ENCODE measurements around the gene LILRB2.
A peak's percentile ranks its signal among the peaks of the same experiment; 100 is the strongest.
"Not testable (repeated sequence)": the region's sequence is repeated elsewhere in the genome, so short reads cannot be mapped to it uniquely, and the experiment has no call there.

Gene LILRB2

DNA sequence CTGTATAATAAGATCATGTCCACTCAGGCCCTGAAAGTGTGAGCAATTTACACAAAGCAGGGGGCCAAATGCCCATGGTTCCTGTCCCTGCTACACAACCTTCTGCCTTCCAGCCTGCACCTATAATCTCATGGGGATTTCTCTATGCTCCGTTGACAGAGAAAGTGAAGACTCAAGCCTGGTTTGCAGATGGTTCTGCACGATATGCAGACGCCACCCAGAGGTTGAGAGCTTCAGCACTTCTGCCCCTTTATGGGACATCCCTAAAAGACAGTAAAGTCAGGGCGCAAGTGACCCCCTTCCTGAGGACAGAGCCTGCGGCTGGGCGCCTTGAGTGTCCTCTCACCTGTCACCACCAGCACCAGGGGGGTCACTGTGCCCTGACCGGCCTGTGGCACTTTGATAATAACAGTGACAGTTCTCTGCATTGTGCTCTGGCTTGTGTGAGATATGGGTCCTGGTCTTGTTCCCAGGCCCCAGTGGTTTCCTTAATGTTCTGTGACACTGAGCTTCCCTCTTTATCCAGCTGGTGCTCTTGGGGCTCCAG lies 16.9 kb upstream of the LILRB2 start:
- Mint-ChIP-seq H3K36me3 (ENCODE audit: low read depth) (no peaks in the 10 kb centered on the region), H3K4me3 (no peak overlapping the region), H3K4me1 (no peaks in the 10 kb centered on the region), H3K9me3 (peaks cover 5% of the 10 kb centered on the region), H3K27ac (no peak overlapping the region), H3K27me3 (ENCODE audit: low read depth) (peaks cover 21% of the 10 kb centered on the region)
- TF ChIP-seq, protein P1, sequence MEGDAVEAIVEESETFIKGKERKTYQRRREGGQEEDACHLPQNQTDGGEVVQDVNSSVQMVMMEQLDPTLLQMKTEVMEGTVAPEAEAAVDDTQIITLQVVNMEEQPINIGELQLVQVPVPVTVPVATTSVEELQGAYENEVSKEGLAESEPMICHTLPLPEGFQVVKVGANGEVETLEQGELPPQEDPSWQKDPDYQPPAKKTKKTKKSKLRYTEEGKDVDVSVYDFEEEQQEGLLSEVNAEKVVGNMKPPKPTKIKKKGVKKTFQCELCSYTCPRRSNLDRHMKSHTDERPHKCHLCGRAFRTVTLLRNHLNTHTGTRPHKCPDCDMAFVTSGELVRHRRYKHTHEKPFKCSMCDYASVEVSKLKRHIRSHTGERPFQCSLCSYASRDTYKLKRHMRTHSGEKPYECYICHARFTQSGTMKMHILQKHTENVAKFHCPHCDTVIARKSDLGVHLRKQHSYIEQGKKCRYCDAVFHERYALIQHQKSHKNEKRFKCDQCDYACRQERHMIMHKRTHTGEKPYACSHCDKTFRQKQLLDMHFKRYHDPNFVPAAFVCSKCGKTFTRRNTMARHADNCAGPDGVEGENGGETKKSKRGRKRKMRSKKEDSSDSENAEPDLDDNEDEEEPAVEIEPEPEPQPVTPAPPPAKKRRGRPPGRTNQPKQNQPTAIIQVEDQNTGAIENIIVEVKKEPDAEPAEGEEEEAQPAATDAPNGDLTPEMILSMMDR (IDR thresholded peaks at IDR 0.05; ENCODE audit: unreplicated experiment in 3 of 3), result no peak

DNA sequence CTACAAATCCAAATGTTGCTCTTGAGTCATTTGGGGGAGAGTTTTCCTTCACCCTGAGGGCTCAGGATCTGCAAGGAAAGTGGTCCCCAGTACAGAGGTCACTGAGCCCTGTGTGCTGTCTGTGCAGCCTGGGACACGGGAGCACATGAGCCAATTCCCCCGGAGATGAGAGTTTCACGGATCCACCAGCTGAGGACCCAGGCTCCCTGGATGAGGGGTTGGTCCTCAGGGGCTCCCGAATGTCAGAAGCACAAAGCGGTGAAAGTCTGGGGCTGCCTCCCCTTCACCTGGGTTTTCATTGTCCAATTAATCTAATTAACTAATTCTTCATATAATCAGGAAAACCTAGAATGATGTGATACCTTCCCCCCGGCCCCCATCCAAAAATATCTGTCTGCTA lies 13.6 kb upstream of the LILRB2 start:
- TF ChIP-seq, protein P1 (IDR thresholded peaks at IDR 0.05; ENCODE audit: unreplicated experiment in 3 of 3), result no peak
- no peaks in the 10 kb centered on the region for H3K36me3 Mint-ChIP-seq (ENCODE audit: low read depth)
- no peak overlapping the region for H3K27ac Mint-ChIP-seq
- H3K27me3 Mint-ChIP-seq (ENCODE audit: low read depth), result peaks cover 26% of the 10 kb centered on the region
- no peaks in the 10 kb centered on the region for H3K4me1 Mint-ChIP-seq
- H3K9me3 Mint-ChIP-seq, result peaks cover 5% of the 10 kb centered on the region
- H3K4me3 Mint-ChIP-seq, result no peak overlapping the region

DNA sequence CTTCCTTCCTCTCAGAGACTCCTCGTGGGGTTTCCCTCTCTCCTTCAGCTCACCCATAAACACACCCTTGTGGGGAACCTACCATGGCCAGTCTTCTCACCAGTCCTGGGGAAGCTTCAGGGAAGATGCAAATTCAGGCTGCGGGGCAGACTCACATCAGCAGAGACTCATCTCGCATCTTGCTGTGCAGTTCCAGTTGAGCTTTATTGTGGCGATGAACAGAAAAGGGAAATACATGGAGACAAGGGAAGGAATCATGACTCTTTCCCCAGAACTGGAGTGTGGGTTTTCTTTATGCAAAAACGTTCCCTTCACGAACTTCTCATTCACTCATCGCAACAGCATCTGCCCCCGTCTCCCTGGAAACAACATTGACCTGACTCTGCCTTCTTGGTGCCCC lies 8.2 kb upstream of the LILRB2 start:
- not testable (repeated sequence) for H3K27ac Mint-ChIP-seq; H3K4me3 Mint-ChIP-seq; H3K9me3 Mint-ChIP-seq; H3K36me3 Mint-ChIP-seq (ENCODE audit: low read depth)
- H3K4me1 Mint-ChIP-seq, result peaks cover 13% of the 10 kb centered on the region
- H3K27me3 Mint-ChIP-seq (ENCODE audit: low read depth), result peaks cover 16% of the 10 kb centered on the region

DNA sequence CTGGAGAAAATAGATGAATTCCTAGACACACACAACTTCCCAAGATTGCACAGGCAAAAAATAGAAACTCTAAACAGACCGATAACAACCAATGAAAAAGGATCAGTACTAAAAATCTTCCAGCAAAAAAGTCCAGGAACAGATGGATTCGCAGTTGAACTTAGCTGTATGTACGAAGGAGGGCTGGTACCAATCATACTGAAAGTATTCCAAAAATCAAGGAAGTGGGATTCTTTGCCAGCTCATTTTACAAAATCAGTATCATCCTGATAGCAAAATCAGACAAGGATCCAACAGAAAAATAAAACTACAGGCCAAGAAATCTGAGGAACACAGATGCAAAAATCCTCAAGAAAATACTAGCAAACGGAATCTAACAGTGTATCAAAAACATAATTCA lies 6.5 kb upstream of the LILRB2 start:
- Mint-ChIP-seq H3K4me1 (peaks cover 18% of the 10 kb centered on the region), H3K4me3 (no peak overlapping the region), H3K9me3 (peaks cover 4% of the 10 kb centered on the region), H3K27me3 (ENCODE audit: low read depth) (peaks cover 10% of the 10 kb centered on the region), H3K27ac (peak overlapping the region in 2 of 3 experiments; percentile 38 to 60), H3K36me3 (ENCODE audit: low read depth) (no peaks in the 10 kb centered on the region)
- TF ChIP-seq, protein P1 (IDR thresholded peaks at IDR 0.05; ENCODE audit: unreplicated experiment in 3 of 3), result no peak

DNA sequence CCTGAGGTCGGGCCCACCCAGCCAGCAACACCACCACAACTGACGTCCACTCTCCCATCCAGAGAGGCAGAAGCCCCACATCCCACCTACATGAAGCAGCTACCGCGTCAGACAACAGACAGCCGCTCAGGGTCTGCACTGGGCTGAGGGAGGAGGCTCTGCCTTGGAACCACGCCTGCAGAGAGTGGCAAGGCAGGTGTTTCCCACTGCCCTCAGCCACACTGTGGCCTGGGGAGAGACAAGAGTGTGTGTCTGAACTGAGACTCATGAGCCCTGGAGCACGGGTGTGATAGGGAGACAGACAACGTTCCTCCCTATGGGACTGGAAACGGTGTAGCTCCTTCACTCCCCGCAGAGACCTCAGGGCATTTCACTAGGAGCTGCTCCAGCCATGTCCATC lies 5.4 kb upstream of the LILRB2 start:
- H3K27ac Mint-ChIP-seq; H3K9me3 Mint-ChIP-seq; H3K27me3 Mint-ChIP-seq (ENCODE audit: low read depth); H3K4me3 Mint-ChIP-seq; H3K36me3 Mint-ChIP-seq (ENCODE audit: low read depth): not testable (repeated sequence)
- H3K4me1 Mint-ChIP-seq, result peaks cover 18% of the 10 kb centered on the region

DNA sequence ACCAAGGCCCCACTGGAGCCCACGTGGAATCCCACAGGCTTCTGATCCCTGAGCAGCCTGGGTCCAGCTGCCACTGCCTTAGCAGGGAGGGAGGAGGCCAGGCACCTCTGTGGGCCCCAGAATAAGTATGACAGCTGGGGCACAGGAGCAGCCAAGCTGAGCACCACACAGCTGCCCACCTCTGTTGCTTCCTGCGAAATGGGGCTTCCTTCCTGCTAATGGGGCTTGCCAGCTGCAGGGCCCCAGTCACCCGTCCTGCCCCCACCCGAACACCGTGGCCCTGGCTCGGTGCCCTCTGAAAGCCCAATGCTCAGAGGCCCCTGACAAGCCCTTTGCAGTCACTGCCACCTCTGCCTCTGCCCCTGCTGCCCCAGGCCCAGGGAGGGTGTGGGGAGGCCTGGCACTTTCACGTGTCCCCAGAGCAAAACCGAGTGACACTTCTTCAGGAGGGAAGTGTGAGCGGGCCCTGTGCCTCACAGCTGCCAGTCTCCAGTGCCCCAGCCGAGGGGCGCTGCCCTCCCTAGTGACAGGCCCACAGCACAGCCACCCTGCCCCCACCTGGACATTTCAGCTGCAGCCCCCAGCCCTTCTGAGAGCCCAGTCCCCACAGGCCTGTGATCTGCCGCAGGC lies 4.6 kb upstream of the LILRB2 start:
- not testable (repeated sequence) for H3K27me3 Mint-ChIP-seq (ENCODE audit: low read depth); H3K4me3 Mint-ChIP-seq; H3K27ac Mint-ChIP-seq; H3K9me3 Mint-ChIP-seq; H3K36me3 Mint-ChIP-seq (ENCODE audit: low read depth)
- peaks cover 18% of the 10 kb centered on the region for H3K4me1 Mint-ChIP-seq

DNA sequence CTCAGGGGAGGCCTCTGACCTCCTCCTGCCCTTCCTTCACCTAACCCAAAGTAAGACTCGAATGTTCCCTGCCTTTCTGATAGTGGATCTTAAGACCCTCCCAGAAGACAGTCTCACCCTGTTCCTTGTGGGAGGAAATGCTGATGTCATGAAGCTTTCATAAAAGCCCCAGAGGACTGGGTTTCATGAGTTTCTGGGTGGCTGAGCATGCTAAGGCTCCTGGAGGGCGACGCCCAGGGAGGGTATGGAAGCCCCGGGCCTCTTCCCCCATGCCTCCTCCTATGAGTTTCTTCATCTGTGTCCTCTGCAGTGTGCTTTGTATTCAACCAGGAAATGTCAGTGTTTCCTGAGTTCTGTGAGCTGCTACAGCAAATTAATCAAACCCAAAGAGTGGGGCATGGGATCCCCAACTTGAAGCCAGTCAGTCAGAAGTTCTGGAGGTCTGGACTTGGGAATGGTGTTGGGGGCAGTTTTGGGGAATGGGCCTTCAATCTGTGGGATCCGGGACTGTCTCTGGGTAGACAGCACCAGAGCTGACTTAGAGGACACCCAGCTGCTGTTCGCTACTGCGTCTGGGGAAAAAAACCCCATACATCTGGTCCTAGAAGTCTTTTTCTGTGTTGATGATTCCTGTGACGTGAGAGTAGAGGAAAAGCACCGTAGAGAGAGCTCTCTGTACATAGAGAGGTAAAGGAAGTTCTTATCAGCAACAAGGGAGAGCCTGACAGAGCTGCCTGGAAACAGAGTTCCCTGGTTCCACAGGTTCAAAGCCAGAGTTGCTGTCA lies 2.0 kb upstream of the LILRB2 start:
- TF ChIP-seq, protein P1 (IDR thresholded peaks at IDR 0.05; ENCODE audit: unreplicated experiment in 3 of 3), result no peak
- Mint-ChIP-seq H3K9me3 (peaks cover 4% of the 10 kb centered on the region), H3K36me3 (ENCODE audit: low read depth) (no peaks in the 10 kb centered on the region), H3K4me3 (no peak overlapping the region), H3K27ac (peak overlapping the region in 1 of 3 experiments; percentile 21), H3K27me3 (ENCODE audit: low read depth) (peaks cover 8% of the 10 kb centered on the region), H3K4me1 (peaks cover 16% of the 10 kb centered on the region)

DNA sequence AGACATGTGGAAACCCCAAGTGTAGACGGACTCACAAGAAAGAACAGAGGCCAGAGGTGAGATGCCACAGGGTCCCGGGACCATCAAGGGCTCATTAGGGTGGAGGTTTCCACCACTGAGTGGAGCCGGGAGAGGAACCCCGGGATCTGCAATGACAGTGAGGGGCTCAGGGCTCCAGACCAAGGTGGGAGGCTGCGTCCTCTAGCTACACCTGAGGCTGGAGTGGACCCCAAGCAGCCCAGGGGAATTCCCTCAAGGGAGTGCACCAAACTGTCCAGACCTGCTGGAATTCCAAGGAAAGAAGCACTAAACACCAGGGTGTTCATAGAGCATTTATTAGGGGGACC lies 792 bp upstream of the LILRB2 start:
- not testable (repeated sequence) for H3K27me3 Mint-ChIP-seq (ENCODE audit: low read depth); H3K9me3 Mint-ChIP-seq; H3K4me1 Mint-ChIP-seq; H3K27ac Mint-ChIP-seq; H3K4me3 Mint-ChIP-seq; H3K36me3 Mint-ChIP-seq (ENCODE audit: low read depth)

DNA sequence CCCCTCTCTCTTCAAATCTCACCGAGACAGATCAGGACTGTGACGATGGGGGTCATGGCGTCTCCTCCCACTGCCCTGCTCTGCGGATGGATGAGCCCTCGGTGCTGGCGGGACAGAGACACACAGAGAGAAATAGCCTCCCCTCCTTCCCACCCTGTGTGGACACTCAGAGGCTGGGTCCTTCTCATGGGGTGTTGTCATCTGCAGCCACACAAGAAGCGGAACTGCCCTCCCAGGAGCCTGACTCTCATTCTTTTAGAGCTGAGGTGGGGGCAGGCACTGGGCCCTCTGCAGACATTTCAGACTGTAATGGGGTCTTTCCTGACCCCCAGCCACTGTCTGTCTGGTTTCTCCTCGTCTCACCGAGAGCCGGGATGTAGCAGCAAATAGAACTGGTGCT lies 469 bp downstream of the LILRB2 start:
- H3K4me1 Mint-ChIP-seq, result not testable (repeated sequence)

DNA sequence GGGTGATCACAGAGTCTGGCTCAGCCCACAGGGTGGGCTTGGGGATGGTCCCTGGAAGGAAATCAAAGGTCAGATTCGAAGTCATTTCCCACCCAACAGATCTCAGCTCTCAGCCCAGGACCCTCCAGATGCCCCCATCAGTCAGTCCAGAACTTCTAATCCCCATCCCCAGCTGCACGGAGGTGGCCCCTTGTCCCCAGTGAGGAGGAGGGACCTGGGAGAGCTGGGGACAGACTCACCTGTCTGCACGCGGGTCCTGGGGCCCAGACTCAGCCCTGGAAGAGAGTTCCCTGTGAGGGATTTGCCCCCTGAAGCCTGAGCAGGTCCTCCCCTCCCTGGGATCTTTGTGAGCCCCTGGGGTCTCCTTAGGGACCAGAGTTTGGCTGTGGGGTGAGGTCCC lies 885 bp downstream of the LILRB2 start:
- peaks cover 12% of the 10 kb centered on the region for H3K27me3 Mint-ChIP-seq (ENCODE audit: low read depth)
- not testable (repeated sequence) for H3K4me3 Mint-ChIP-seq; H3K27ac Mint-ChIP-seq; H3K36me3 Mint-ChIP-seq (ENCODE audit: low read depth); H3K4me1 Mint-ChIP-seq; H3K9me3 Mint-ChIP-seq

More for the DNA sequence above, 469 bp downstream of the LILRB2 start:
- not testable (repeated sequence) for H3K27ac Mint-ChIP-seq; H3K27me3 Mint-ChIP-seq (ENCODE audit: low read depth); H3K36me3 Mint-ChIP-seq (ENCODE audit: low read depth); H3K4me3 Mint-ChIP-seq; H3K9me3 Mint-ChIP-seq
